ENCODE measurements around the gene FOXP3. TPM values are rescaled to one million over a fixed set of nuclear protein-coding genes. Genes with fewer than 3 reads are reported as not detected.

The FOXP3 gene
- total RNA-seq, 1 experiment from 2014 or later: 0.68 TPM

- no CpG with 5 or more reads among the region's 12 CpGs for WGBS (ENCODE audit: extremely low coverage, insufficient read length, low lambda C conversion rate)
Measured at GRCh38 chrX:49243166-49243565, 21.3 kb downstream of the FOXP3 start.

More at GRCh38 chrX:49243166-49243565, 21.3 kb downstream of the FOXP3 start:
- no peak overlapping the region for H2BK12ac ChIP-seq (ENCODE audit: insufficient read length, low read depth, low read length)
- Mint-ChIP-seq H3K4me1 (no peaks in the 10 kb centered on the region), H3K9me3 (peaks cover 56 to 77% of the 10 kb centered on the region in 2 experiments), H3K27me3 (ENCODE audit: low read depth) (no peaks in the 10 kb centered on the region), H3K27ac (no peak overlapping the region), H3K4me3 (no peak overlapping the region), H3K36me3 (ENCODE audit: insufficient read depth in 1 of 3, low read depth in 3 of 3) (peaks cover 8 to 52% (median 10%) of the 10 kb centered on the region in 3 experiments; a peak in 6 of 7 replicates)
- peaks cover 27% of the 10 kb centered on the region for H3K9me3 ChIP-seq (ENCODE audit: control insufficient read depth, low read depth, low read length)
- TF ChIP-seq CTCF (conservative IDR thresholded peaks at IDR 0.05): no peak
- no peak overlapping the region for H2BK120ac ChIP-seq (ENCODE audit: low read depth, low read length, poor library complexity, severe bottlenecking)
- no peaks in the 10 kb centered on the region for H3K79me1 ChIP-seq (ENCODE audit: insufficient read depth, low read depth, low read length, poor library complexity, severe bottlenecking)
- H3K4me1 ChIP-seq (ENCODE audit: insufficient read depth, low read length): no peaks in the 10 kb centered on the region
- no peaks in the 10 kb centered on the region for H3K79me2 ChIP-seq (ENCODE audit: insufficient read depth, low read length)
- no peak overlapping the region for H3T11ph ChIP-seq (ENCODE audit: low read length)
- H3K9ac ChIP-seq (ENCODE audit: extremely low read depth, insufficient read length, low read length): no peak overlapping the region
- no peak overlapping the region for H3K4me2 ChIP-seq (ENCODE audit: insufficient read depth, insufficient read length, low read length)
- no peaks in the 10 kb centered on the region for H3K27me3 ChIP-seq (ENCODE audit: insufficient read depth, low read length)
- H3K14ac ChIP-seq (ENCODE audit: insufficient read depth, low read length): no peak overlapping the region
- no peaks in the 10 kb centered on the region for H4K20me1 ChIP-seq (ENCODE audit: control insufficient read depth, insufficient read depth, insufficient read length)
- H4K8ac ChIP-seq (replicated peaks; ENCODE audit: insufficient read length, low read depth, low read length): no peak overlapping the region
- H3K4ac ChIP-seq (ENCODE audit: low read depth, low read length): no peak overlapping the region
- H2BK5ac ChIP-seq (ENCODE audit: insufficient read length, low read length): no peak overlapping the region
- H2AFZ ChIP-seq (ENCODE audit: low read length): no peak overlapping the region
- no peak overlapping the region for H2BK15ac ChIP-seq (ENCODE audit: low read depth, low read length)
- H3K56ac ChIP-seq (ENCODE audit: insufficient read length, low read depth, low read length): no peak overlapping the region
- H3K27ac ChIP-seq (ENCODE audit: insufficient read length, low read depth, low read length): no peak overlapping the region
- no peak overlapping the region for H3K18ac ChIP-seq (ENCODE audit: insufficient read length, low read depth, low read length)
- H2BK20ac ChIP-seq (ENCODE audit: low read depth, low read length, poor library complexity, severe bottlenecking): no peak overlapping the region
- H3K23ac ChIP-seq (ENCODE audit: insufficient read length, low read depth, low read length): no peak overlapping the region
- DNase-seq: no peak
- no peak overlapping the region for H4K91ac ChIP-seq (ENCODE audit: insufficient read length, low read depth, low read length)
- no peaks in the 10 kb centered on the region for H3K23me2 ChIP-seq (ENCODE audit: insufficient read length, low read depth, low read length, poor library complexity, severe bottlenecking)
- no peak overlapping the region for H4K5ac ChIP-seq (ENCODE audit: insufficient read length, low read depth, low read length)
- no peak overlapping the region for H2AK5ac ChIP-seq (ENCODE audit: insufficient read length, low read length)
